ENCODE data around the gene PSMB10.

PSMB10 gene

GRCh38 chr16:67963662-67964321, 27.1 kb upstream of the PSMB10 start:
- DNase-seq: no peak

GRCh38 chr16:67963292-67963661, 26.6 kb upstream of the PSMB10 start:
- no peak for DNase-seq

- DNase-seq: no peak
Measured at GRCh38 chr16:67962135-67962534, 25.5 kb upstream of the PSMB10 start.

- DNase-seq: peak; percentile 100
Measured at GRCh38 chr16:67961551-67961957, 24.9 kb upstream of the PSMB10 start.

GRCh38 chr16:67959536-67960329, 23.1 kb upstream of the PSMB10 start:
- no peak for DNase-seq

GRCh38 chr16:67957622-67958021, 21.0 kb upstream of the PSMB10 start:
- DNase-seq: no peak

- no peak for DNase-seq
Measured at GRCh38 chr16:67954421-67955196, 18.0 kb upstream of the PSMB10 start.

- no peak for DNase-seq
Measured at GRCh38 chr16:67953641-67954375, 17.2 kb upstream of the PSMB10 start.

GRCh38 chr16:67951485-67951884, 14.8 kb upstream of the PSMB10 start:
- peak; percentile 29 for DNase-seq

GRCh38 chr16:67950335-67950843, 13.7 kb upstream of the PSMB10 start:
- no peak for DNase-seq

GRCh38 chr16:67949645-67950044, 13.0 kb upstream of the PSMB10 start:
- no peak for DNase-seq

GRCh38 chr16:67948015-67948414, 11.4 kb upstream of the PSMB10 start:
- DNase-seq: no peak

GRCh38 chr16:67946966-67947558, 10.4 kb upstream of the PSMB10 start:
- DNase-seq: no peak

- no peak for DNase-seq
Measured at GRCh38 chr16:67946128-67946569, 9.5 kb upstream of the PSMB10 start.

- no peak for DNase-seq
Measured at GRCh38 chr16:67945392-67945933, 8.8 kb upstream of the PSMB10 start.

GRCh38 chr16:67944690-67945391, 8.2 kb upstream of the PSMB10 start:
- DNase-seq: no peak

- DNase-seq: no peak
Measured at GRCh38 chr16:67943619-67944504, 7.2 kb upstream of the PSMB10 start, which contains the start of gene LCAT. LCAT (minus strand) TSS chr16:67944120; CDS start chr16:67944101, 19 bp downstream.

- no peak for DNase-seq
Measured at GRCh38 chr16:67943256-67943618, 6.6 kb upstream of the PSMB10 start.

GRCh38 chr16:67942510-67943255, 6.0 kb upstream of the PSMB10 start:
- no peak for DNase-seq

- no peak for DNase-seq
Measured at GRCh38 chr16:67942200-67942509, 5.5 kb upstream of the PSMB10 start.

Data from COR-L47 (cell line).